Fibroblast of lung (primary cell): ENCODE results near the gene RUNX1. TPM values are rescaled to one million over a fixed set of nuclear protein-coding genes. Genes with fewer than 3 reads are reported as not detected.

Experiments used
- DNase-seq, 2 donors: peaks; one replicate each; pipeline versions ENCODE4 v3.0.0 to v3.0.0-alpha.2; 2010; ENCODE audit warnings: low read depth in 2 of 2
- H2AFZ ChIP-seq: 2 replicates; pipeline ENCODE4 v1.5.1; 2012; ENCODE audit warnings: low read length, control low read depth, inconsistent platforms
- H3K27ac ChIP-seq: 2 replicates; pipeline ENCODE4 v1.5.1; 2011; ENCODE audit warnings: low read length, control low read depth; ENCODE audit not compliant: insufficient read depth
- H3K27me3 ChIP-seq: 2 replicates; pipeline ENCODE4 v1.5.1; 2011; ENCODE audit warnings: mild to moderate bottlenecking, low read length; ENCODE audit not compliant: control insufficient read depth, insufficient read depth
- H3K36me3 ChIP-seq: 2 replicates; pipeline ENCODE4 v1.5.1; 2011; ENCODE audit warnings: low read length; ENCODE audit not compliant: control insufficient read depth, insufficient read depth
- H3K4me1 ChIP-seq: 2 replicates; pipeline ENCODE4 v1.5.1; 2011; ENCODE audit warnings: low read length; ENCODE audit not compliant: control insufficient read depth, insufficient read depth; ENCODE audit errors: extremely low read depth
- H3K4me2 ChIP-seq: 2 replicates; pipeline ENCODE4 v1.5.1; 2011; ENCODE audit warnings: low read length, control low read depth; ENCODE audit not compliant: insufficient read depth; ENCODE audit errors: extremely low read depth
- H3K4me3 ChIP-seq, 4 experiments: fragments of 200-600 bp in 1 of 4; sonication (generic) in 1 of 4; replicated peaks in 1 of 4; 2 replicates each; pipeline ENCODE4 v1.5.1; 2011 to 2016; ENCODE audit warnings: low read length in 4 of 4, low read depth in 3 of 4, mild to moderate bottlenecking in 3 of 4, control low read depth in 2 of 4, inconsistent platforms in 1 of 4, mixed read lengths in 1 of 4; ENCODE audit not compliant: insufficient read depth in 1 of 4; ENCODE audit errors: control extremely low read depth in 1 of 4
- H3K79me2 ChIP-seq: 2 replicates; pipeline ENCODE4 v1.5.1; 2012; ENCODE audit warnings: mild to moderate bottlenecking, low read length, inconsistent platforms; ENCODE audit not compliant: control insufficient read depth, insufficient read depth
- H3K9ac ChIP-seq: 2 replicates; pipeline ENCODE4 v1.5.1; 2011; ENCODE audit warnings: mild to moderate bottlenecking, low read length, control low read depth; ENCODE audit not compliant: insufficient read depth
- H3K9me3 ChIP-seq: 2 replicates; pipeline ENCODE4 v1.5.1; 2012; ENCODE audit warnings: low read depth, low read length; ENCODE audit not compliant: control insufficient read depth, insufficient read depth
- H4K20me1 ChIP-seq: 2 replicates; pipeline ENCODE4 v1.5.1; 2011; ENCODE audit warnings: low read length; ENCODE audit not compliant: control insufficient read depth, insufficient read depth; ENCODE audit errors: extremely low read depth
- EZH2 ChIP-seq: IDR thresholded peaks from 2 replicates; pipeline ENCODE4 v1.5.1; 2012; ENCODE audit warnings: low read length, control low read depth, mild to moderate bottlenecking; ENCODE audit errors: missing control alignments
- polyA plus RNA-seq, 2 donors: library from polyadenylated mRNA; depleted of rRNA in 1 of 2; stranded (reverse) in 1 of 2; unstranded in 1 of 2; fragments of >200 nt; gene quantifications; 2 replicates each; pipeline ENCODE4 v1.2.1, GENCODE V29; 2011 to 2012; ENCODE audit warnings: missing spikeins in 1 of 2
- total RNA-seq: library from RNA; depleted of rRNA; stranded (reverse); fragments of >200 nt; gene quantifications from 2 replicates; pipeline ENCODE4 v1.2.1, GENCODE V29; 2014
- TF ChIP-seq, protein P1 (sequence below), 2 donors: IDR thresholded peaks in 1 of 2; conservative IDR thresholded peaks in 1 of 2; 1 replicate in 1 of 2; 2 replicates in 1 of 2; pipeline ENCODE4 v1.5.1; 2011 to 2012; ENCODE audit warnings: low read length in 2 of 2, control low read depth in 1 of 2, inconsistent platforms in 1 of 2, low read depth in 1 of 2, mild to moderate bottlenecking in 1 of 2

The RUNX1 gene
- total and polyA plus RNA-seq, 2 donors (not counting 1 experiment from before 2014, with no cell fraction given): 23.1 to 41.6 TPM

DNA sequence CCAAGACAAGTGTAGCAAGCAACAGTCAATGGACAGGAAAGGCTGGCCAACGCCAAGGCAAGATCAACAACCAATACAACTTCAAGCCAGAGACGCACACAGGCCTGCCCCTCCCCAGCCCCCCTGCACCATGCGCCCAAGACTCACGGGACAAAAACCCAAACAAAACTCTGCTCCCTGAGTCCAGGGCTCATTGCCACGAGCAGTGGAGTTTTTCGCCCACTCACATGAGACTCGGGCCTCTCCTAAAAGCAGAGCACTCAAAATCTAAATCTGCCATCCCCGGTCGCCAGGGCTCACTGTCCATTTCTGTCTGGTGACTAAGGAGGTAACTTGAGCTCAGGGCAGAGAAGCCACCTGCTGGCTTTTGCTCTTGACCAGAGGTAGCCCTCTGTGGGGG, 205.5 kb downstream of the RUNX1 start:
- peak overlapping the region; percentile 9 for H3K4me2 ChIP-seq
- H4K20me1 ChIP-seq: peaks cover 2% of the 10 kb centered on the region
- no peak overlapping the region for H3K9ac ChIP-seq
- no peaks in the 10 kb centered on the region for H3K27me3 ChIP-seq
- peaks cover 31% of the 10 kb centered on the region for H3K4me1 ChIP-seq
- peaks cover 90% of the 10 kb centered on the region for H3K79me2 ChIP-seq
- no peak for DNase-seq
- no peak overlapping the region for H3K4me3 ChIP-seq
- no peak overlapping the region for H3K27ac ChIP-seq
- H3K9me3 ChIP-seq: no peaks in the 10 kb centered on the region
- TF ChIP-seq, protein P1, sequence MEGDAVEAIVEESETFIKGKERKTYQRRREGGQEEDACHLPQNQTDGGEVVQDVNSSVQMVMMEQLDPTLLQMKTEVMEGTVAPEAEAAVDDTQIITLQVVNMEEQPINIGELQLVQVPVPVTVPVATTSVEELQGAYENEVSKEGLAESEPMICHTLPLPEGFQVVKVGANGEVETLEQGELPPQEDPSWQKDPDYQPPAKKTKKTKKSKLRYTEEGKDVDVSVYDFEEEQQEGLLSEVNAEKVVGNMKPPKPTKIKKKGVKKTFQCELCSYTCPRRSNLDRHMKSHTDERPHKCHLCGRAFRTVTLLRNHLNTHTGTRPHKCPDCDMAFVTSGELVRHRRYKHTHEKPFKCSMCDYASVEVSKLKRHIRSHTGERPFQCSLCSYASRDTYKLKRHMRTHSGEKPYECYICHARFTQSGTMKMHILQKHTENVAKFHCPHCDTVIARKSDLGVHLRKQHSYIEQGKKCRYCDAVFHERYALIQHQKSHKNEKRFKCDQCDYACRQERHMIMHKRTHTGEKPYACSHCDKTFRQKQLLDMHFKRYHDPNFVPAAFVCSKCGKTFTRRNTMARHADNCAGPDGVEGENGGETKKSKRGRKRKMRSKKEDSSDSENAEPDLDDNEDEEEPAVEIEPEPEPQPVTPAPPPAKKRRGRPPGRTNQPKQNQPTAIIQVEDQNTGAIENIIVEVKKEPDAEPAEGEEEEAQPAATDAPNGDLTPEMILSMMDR (conservative IDR thresholded peaks at IDR 0.05 in 1 of 2, IDR thresholded peaks at IDR 0.05 in 1 of 2; ENCODE audit: low read depth in 1 of 2, low read length in 2 of 2): no peak
- TF ChIP-seq EZH2: no peak
- H3K36me3 ChIP-seq: peaks cover 22% of the 10 kb centered on the region
- no peak overlapping the region for H2AFZ ChIP-seq

DNA sequence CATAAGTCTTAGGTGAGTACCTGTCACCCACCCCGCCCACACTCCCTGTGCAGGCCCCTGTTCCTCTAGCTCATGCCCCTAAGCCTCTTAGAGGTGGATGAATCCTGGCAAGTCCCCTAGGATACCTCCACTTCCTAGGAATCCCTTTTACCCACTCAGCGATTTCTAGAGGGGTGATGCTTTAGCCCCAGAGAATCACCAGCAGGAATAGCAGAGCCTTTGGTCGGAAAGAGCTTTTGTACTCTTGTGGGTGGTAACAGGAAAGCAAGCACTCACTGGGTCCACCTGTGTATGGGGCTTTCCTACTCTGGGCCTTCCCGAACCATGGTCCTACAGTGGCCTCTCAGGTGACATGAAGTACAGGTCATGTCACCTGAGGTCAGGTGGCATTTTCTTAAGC, 207.9 kb downstream of the RUNX1 start:
- no peak overlapping the region for H3K4me2 ChIP-seq
- H3K9me3 ChIP-seq: no peaks in the 10 kb centered on the region
- peaks cover 85% of the 10 kb centered on the region for H3K79me2 ChIP-seq
- H3K4me1 ChIP-seq: peaks cover 38% of the 10 kb centered on the region
- no peak overlapping the region for H2AFZ ChIP-seq
- H4K20me1 ChIP-seq: peaks cover 2% of the 10 kb centered on the region
- peaks cover 22% of the 10 kb centered on the region for H3K36me3 ChIP-seq
- no peaks in the 10 kb centered on the region for H3K27me3 ChIP-seq
- no peak overlapping the region for H3K9ac ChIP-seq
- no peak overlapping the region for H3K27ac ChIP-seq
- TF ChIP-seq, protein P1 (conservative IDR thresholded peaks at IDR 0.05 in 1 of 2, IDR thresholded peaks at IDR 0.05 in 1 of 2; ENCODE audit: low read depth in 1 of 2, low read length in 2 of 2): no peak
- TF ChIP-seq EZH2: no peak
- no peak overlapping the region for H3K4me3 ChIP-seq
- DNase-seq: no peak

DNA sequence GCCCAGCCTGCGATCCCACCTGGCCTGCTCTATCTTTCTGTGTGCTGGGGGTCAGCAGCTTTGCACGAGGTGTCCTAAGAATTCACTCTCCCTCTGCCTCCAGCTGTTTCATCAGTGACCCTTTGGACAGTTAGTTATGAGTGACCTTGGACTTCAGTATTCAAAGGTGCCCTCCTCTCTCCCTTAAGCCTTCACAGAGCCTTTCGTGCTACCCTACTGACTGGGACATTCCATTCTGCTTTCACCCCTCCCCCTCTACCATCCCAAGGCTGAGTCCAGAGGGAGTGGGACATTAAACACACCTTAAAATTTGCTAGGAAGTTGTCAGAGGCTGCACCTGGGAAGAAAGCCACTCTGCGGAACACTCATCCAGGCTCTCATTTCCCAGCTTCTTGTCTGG, 208.4 kb downstream of the RUNX1 start:
- H3K36me3 ChIP-seq: peaks cover 22% of the 10 kb centered on the region
- H3K27ac ChIP-seq: no peak overlapping the region
- TF ChIP-seq, protein P1 (conservative IDR thresholded peaks at IDR 0.05 in 1 of 2, IDR thresholded peaks at IDR 0.05 in 1 of 2; ENCODE audit: low read depth in 1 of 2, low read length in 2 of 2): no peak
- no peak for TF ChIP-seq EZH2
- H3K27me3 ChIP-seq: no peaks in the 10 kb centered on the region
- H3K79me2 ChIP-seq: peaks cover 80% of the 10 kb centered on the region
- no peak overlapping the region for H3K9ac ChIP-seq
- no peak overlapping the region for H2AFZ ChIP-seq
- peaks cover 35% of the 10 kb centered on the region for H3K4me1 ChIP-seq
- no peak overlapping the region for H3K4me3 ChIP-seq
- DNase-seq: no peak
- H3K4me2 ChIP-seq: no peak overlapping the region
- H3K9me3 ChIP-seq: no peaks in the 10 kb centered on the region
- H4K20me1 ChIP-seq: peaks cover 2% of the 10 kb centered on the region
